HG02884 (cell line): Measurements from ENCODE around the gene VPS11.
"Not testable (repeated sequence)": the region's sequence is repeated elsewhere in the genome, so short reads cannot be mapped to it uniquely, and the experiment has no call there.

Experiments
- ATAC-seq: cut with Tn5 transposase; IDR thresholded peaks from one replicate; pipeline ENCODE4 v1.9.1; 2021; ENCODE audit warnings: mild to moderate bottlenecking, moderate library complexity; ENCODE audit not compliant: unreplicated experiment

The VPS11 gene

DNA sequence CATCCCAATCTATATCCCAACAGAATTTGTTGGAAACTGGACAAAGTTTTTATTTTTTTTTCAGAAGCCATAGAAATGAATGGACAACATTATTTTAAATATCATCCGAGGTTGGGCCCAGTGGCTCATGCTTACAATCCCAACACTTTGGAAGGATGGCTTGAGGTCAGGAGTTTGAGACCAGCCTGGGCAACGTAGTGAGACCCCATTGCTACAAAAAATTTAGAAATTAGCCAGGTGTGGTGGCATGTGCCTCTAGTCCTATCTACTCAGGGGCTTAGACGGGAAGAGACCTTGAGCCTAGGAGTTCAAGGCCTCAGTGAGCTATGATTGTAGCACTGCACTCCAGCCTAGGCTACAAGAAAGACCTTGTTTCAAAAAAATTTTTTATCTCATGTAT, 32.8 kb upstream of the VPS11 start:
- ATAC-seq: no peak

DNA sequence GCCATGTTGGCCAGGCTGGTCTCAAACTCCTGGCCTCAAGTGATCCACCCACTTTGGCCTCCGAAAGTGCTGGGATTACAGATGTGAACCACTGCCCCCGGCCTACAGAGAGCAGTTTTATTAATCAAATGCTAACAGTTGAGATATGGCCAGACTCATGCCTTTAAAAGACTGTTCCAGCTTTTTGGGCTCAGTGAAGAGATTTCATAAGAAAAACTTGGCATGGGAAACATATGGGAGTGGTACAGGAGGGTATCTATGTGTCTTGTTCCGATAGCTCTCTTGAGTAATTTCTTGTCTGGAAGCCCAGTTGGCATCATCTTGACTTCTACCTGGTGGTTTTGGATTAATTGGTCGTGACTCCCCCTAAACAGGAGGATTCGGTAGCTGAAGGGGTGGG, 28.7 kb upstream of the VPS11 start:
- no peak for ATAC-seq

GRCh38 chr11:119039471-119039870, 28.1 kb upstream of the VPS11 start:
- ATAC-seq: not testable (repeated sequence)

DNA sequence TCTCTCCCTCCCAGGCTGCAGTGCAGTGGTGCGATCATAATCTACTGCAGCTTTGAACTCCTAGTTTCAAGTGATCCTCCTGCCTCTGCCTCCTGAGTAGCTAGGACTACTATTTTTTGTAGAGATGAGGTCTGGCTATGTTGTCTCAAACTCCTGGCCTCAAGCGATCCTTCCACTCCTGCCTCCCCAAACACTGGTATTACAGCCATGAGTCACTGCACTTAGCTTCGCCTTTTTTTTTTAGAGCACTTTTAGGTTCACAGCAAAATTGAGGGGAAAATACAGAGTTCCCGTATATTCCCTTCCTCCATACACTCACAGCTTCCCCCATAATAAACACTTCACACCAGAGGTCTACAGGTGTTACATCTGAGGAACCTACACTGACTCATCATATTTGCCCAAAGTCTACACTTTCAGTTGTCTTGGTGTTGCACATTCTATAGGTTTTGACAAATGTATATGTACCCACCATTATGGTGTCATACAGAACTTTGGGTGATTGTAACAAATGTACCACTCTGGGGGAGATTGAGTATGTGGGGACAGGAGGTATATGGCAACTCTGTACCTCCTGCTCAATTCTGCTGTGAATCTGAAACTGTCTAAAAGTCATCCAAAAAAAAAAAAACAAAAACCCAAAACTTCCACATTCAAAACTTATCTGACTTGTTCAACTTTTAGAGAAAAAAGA, 25.6 kb upstream of the VPS11 start:
- ATAC-seq: no peak

- ATAC-seq: no peak
Observed at GRCh38 chr11:119042927-119043326, 24.7 kb upstream of the VPS11 start.

- ATAC-seq: no peak
Observed at GRCh38 chr11:119044708-119045107, 22.9 kb upstream of the VPS11 start.

DNA sequence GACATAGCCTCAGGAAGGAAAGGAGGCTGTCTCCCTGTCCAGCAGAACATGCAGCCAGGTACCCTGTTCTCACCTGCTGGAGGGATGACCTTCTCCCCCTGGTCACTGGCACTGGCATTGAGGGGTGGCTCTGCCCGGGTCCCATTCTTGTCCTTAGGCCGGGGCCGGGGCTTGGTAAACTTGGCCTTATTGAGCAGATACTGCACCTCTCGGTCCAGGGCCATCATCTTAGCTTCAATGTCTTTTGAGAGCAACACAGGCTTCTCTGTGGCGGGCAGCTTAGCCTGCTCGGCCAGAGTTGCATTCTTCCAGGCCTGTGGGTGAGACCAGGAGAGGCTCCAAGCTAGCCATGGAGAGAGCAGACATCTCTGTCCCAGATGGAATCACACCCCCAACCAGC, 21.1 kb upstream of the VPS11 start:
- ATAC-seq: no peak

DNA sequence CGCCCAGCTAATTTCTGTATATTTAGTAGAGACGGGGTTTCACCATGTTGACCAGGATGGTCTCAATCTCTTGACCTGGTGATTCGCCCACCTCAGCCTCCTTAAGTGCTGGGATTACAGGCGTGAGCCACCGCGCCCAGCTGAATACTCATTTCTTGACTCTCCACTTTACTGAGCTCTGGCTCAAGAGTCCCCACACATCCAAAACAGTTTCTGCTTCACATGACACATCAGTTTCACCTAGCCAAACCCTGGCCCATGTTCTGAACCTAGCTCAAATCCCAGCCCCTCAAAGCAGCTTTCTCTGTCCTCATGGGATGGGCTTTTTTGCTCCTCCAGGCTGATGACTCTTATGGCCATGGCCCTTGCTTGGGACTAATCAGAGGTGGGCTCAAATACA, 20.4 kb upstream of the VPS11 start:
- ATAC-seq: no peak

DNA sequence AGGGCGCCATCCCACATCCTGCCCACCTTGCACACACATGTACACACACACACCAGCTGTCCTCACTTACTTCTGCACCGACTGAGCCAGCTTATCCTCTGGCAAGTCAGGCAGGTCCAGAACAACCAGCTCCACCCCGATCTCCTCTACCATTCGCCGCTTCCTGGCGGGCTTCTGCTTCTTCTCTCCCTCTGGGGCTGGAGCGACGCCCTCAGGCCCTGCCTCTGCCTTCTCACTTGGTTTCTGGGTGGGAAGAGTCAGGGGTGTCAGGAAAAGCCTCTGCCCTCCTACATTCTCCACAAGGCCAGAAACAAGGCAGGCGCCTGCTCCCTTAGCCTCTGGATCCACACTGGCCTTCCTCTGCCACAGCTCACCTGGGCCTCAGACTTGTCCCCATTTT, 19.0 kb upstream of the VPS11 start:
- ATAC-seq: no peak

GRCh38 chr11:119049081-119049480, 18.5 kb upstream of the VPS11 start:
- no peak for ATAC-seq

- ATAC-seq: peak; percentile 61
Observed at GRCh38 chr11:119051440-119052162, 16.0 kb upstream of the VPS11 start.

- ATAC-seq: peak; percentile 19
Observed at GRCh38 chr11:119052163-119052814, 15.3 kb upstream of the VPS11 start.

DNA sequence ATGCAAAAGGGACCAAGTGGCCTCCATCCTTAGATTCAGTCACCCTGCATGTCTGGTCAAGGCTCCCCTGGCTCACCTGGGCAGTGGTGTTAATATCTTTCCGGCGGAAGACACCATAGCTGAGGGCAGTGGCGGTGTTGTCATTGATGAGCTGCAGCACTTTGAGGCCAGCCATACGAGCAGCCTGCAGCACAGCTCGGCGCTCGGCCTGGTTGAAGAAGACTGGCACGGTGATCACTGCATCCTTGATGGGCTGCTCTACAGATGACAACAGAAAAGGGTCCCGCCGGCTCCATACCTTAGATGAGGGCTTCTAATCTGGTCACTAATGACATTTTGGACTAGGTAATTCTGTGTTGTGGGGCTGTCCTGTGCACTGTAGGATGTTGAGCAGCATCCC, 13.2 kb upstream of the VPS11 start:
- no peak for ATAC-seq

DNA sequence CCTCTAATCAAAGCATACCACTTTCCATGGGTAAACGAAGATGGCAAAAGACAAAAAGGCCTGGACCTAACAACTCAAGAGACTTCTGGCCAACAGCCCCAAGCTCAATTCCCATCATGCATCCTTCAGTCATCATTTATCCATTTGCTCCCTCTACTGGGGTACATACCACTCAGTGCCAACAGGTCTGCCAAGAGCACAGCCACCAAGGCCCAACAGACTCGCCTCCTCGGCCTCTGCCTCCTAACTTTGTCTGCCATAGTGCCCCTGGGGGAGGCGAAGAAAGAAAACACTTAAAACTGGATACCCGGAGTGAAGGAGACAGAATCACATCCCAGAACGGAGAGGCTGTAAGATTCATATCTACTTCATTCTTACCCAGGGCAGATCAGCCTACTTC, 11.7 kb upstream of the VPS11 start:
- no peak for ATAC-seq

DNA sequence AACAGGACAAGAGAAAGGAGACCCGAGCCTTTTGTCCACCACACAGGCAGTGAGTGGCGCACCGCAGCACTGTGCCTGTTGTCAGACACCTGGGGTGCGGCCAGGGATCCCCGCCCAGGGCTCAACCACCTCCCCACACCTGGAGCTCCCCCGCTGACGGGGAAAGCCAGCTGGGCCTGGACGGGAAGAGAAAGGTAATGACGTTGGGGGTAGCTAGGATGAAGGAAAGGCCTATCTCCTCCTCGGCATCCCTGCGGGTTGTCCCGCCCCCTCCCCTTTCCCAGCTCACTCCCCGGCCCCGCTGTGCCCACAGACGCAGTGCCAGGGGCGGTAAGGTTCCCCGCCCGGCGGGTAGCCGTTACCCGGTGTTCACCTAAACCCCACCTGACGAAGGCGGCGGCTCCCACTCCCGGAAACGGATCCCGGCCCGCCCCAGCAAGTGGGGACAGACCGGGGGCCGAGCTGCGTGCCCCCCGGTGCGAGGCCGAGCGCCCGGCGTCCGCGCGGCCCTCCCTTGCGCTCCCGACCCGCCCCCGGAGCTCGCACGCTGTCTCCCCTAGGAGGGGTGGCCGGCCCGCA, 11.1 kb upstream of the VPS11 start:
- ATAC-seq: peak; percentile 3

GRCh38 chr11:119057000-119057769, 10.4 kb upstream of the VPS11 start, which contains the start of gene HYOU1:
Gene HYOU1, minus strand, starts transcription at chr11:119057205. Its CDS starts 1,045 bp downstream, at chr11:119056160.
- peak; percentile 81 for ATAC-seq

- ATAC-seq: not testable (repeated sequence)
Observed at GRCh38 chr11:119059128-119059527, 8.5 kb upstream of the VPS11 start.

DNA sequence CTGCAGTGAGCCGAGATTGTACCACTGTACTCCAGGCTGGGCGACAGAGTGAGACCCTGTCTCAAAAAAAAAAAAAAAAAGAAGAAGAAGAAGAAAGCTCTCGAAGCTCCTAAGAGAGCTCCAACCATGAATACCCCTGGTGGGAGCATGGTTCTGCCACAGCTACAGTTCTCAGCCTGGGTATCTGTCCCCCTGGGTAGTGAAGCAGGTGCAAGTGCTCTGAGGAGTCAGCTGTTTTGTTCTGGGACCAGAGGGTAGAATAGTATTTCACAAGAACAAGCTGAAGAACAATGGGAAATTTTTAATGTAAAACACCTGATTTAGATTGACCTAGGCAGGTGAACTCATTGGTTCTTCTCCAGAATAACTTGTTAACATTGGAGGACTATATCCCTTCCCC, 6.4 kb upstream of the VPS11 start:
- ATAC-seq: no peak

DNA sequence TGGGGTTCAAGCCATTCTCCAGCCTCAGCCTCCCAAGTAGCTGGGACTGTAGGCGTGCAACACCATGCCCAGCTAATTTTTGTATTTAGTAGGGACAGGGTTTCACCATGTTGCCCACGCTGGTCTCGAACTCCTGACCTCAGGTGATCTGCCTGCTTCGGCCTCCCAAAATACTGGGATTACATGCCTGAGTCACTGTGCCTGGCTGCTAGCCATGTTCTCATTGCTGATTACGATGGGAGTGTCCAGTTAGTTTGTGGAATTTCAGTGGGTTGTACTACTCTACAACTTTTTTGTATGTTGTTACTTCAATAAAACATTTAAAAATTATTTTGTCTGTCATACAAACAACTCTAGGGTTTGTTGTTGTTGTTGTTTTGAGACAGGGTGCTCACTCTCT, 4.8 kb upstream of the VPS11 start:
- ATAC-seq: no peak

DNA sequence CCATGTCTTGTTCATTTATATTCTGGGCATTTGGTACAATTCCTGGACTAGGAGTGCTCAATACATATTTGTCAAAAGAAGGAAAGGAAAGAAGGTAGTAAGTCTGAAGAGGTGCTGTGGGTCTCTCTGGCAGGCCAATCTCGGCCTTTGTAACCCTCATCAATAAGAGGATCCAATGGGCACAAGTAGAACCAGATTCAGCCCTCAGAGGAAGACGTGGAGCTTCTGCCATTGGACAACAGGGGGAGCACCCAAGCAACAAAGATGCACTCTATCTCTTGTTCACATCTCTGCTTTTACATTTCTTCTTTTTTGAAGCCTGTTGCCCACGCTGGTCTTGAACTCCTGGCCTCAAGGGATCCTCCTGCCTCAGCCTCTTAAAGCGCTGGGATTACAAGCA, 2.2 kb upstream of the VPS11 start:
- ATAC-seq: no peak

DNA sequence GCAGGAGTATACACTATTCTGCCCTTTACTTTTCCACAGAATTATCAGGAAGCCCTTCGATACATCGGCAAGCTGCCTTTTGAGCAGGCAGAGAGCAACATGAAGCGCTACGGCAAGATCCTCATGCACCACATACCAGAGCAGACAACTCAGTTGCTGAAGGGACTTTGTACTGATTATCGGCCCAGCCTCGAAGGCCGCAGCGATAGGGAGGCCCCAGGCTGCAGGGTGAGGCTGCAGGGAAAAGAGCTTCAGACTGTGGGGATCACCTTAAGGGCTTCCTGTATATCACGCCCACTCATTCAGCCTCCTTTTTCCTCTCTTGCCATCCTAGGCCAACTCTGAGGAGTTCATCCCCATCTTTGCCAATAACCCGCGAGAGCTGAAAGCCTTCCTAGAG, 10.2 kb downstream of the VPS11 start:
- no peak for ATAC-seq
